Measurements from ENCODE around the gene RAB13. TPM values are rescaled to one million over a fixed set of nuclear protein-coding genes. Genes with fewer than 3 reads are reported as not detected.

RAB13 gene
- polyA plus RNA-seq, 3 donors: 1.8 to 5.1 (median 3.9) TPM

DNA sequence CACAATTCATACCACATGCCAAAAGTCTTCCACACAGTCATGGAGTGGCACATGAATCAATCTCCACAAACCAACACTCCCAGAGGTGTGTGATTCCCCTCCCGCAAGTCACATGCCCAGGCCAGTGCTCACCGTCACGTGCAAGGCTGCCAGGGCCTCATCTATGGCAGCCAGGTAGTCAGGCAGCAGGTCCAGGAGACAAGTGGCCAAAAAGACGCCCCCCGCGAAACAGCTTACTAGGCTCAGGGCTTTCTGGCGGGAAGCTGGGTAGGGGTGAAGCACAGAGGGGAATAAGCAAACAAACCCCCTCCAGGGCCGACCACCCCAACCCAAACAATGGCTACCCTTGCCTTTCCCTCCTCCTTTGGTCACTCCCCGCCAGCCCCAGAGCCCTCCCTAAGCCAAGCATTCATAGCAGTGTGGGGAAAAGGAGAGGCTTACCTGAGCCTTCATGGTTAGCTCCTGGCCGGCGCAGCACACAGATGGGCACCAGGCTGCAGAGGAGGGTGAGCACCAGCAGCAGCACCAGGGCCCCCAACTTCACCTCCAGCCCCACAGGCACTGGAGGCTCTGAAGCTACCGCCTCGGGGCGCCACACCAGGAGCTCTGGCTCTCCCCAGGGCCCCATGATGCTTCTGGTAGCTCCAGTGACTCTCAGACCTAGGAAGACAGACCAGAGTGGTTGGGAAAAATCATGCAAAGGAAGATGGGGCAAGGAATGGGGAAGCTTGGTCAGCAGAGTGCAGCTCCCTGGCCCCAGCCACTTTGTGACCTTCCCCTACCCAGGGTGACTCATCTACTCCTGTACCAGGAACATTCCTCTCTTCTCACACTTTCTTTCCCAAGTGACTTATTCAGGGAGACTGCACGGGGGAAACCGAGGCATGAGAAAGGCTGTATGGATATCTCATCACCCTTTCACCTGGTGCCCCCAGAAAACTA lies 23.8 kb downstream of the RAB13 start:
- peaks cover 20% of the 10 kb centered on the region for H4K20me1 ChIP-seq (ENCODE audit: insufficient read depth, low read length)
- TF ChIP-seq, protein P1, sequence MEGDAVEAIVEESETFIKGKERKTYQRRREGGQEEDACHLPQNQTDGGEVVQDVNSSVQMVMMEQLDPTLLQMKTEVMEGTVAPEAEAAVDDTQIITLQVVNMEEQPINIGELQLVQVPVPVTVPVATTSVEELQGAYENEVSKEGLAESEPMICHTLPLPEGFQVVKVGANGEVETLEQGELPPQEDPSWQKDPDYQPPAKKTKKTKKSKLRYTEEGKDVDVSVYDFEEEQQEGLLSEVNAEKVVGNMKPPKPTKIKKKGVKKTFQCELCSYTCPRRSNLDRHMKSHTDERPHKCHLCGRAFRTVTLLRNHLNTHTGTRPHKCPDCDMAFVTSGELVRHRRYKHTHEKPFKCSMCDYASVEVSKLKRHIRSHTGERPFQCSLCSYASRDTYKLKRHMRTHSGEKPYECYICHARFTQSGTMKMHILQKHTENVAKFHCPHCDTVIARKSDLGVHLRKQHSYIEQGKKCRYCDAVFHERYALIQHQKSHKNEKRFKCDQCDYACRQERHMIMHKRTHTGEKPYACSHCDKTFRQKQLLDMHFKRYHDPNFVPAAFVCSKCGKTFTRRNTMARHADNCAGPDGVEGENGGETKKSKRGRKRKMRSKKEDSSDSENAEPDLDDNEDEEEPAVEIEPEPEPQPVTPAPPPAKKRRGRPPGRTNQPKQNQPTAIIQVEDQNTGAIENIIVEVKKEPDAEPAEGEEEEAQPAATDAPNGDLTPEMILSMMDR (IDR thresholded peaks at IDR 0.05): no peak
- peak overlapping the region; percentile 74 for H3K9ac ChIP-seq (ENCODE audit: insufficient read depth, low read length, poor library complexity, severe bottlenecking)
- H3K36me3 ChIP-seq (replicated peaks in 1 of 2; ENCODE audit: control insufficient read depth in 1 of 2, insufficient read depth in 2 of 2, low read length in 2 of 2): peaks cover 10 to 27% of the 10 kb centered on the region in 2 donors
- Mint-ChIP-seq H3K4me3 (peak overlapping the region; percentile 79 to 91), H3K36me3 (peaks cover 17 to 31% of the 10 kb centered on the region in 2 donors), H3K27ac (peak overlapping the region; percentile 89 to 98 (median 94)), H3K27me3 (ENCODE audit: low read depth in 3 of 3) (no peaks in the 10 kb centered on the region), H3K4me1 (peaks cover 65% of the 10 kb centered on the region), H3K9me3 (peaks cover 0 to 4% (median 0%) of the 10 kb centered on the region in 7 donors)
- H3K4me2 ChIP-seq (replicated peaks; ENCODE audit: extremely low read depth, low read length, poor library complexity, severe bottlenecking): peak overlapping the region; percentile 82
- H3K9me3 ChIP-seq (replicated peaks in 1 of 2; ENCODE audit: control insufficient read depth in 1 of 2, insufficient read depth in 1 of 2, low read length in 2 of 2): no peaks in the 10 kb centered on the region
- WGBS (ENCODE audit: insufficient coverage): 61% methylated on average over 5 of the region's 16 CpGs
- H3K4me1 ChIP-seq (ENCODE audit: control insufficient read depth in 1 of 2, insufficient read depth in 2 of 2, low read length in 2 of 2): peaks cover 62 to 77% of the 10 kb centered on the region in 2 donors
- peak; percentile 65 to 94 (median 91) for DNase-seq
- H3K4me3 ChIP-seq (replicated peaks in 1 of 3; ENCODE audit: low read depth in 2 of 3, low read length in 3 of 3): peak overlapping the region; percentile 53 to 91 (median 70)
- intact Hi-C loops (cut with micrococcal nuclease): loop anchor here in 1 of 2 donors (2.0 to 5.0 kb wide), 2 partner anchors 16 to 170 kb away; partner anchors contain the start of gene DENND4B
- peak overlapping the region; percentile 85 for H2AFZ ChIP-seq (ENCODE audit: insufficient read depth, low read depth, low read length, poor library complexity, severe bottlenecking)
- H3K79me2 ChIP-seq (ENCODE audit: insufficient read depth, low read length): peaks cover 79% of the 10 kb centered on the region
- no peaks in the 10 kb centered on the region for H3K27me3 ChIP-seq (ENCODE audit: control insufficient read depth in 2 of 2, insufficient read depth in 2 of 2, low read length in 2 of 2)
- peak overlapping the region; percentile 90 to 95 for H3K27ac ChIP-seq (ENCODE audit: low read depth in 1 of 2, low read length in 2 of 2)

DNA sequence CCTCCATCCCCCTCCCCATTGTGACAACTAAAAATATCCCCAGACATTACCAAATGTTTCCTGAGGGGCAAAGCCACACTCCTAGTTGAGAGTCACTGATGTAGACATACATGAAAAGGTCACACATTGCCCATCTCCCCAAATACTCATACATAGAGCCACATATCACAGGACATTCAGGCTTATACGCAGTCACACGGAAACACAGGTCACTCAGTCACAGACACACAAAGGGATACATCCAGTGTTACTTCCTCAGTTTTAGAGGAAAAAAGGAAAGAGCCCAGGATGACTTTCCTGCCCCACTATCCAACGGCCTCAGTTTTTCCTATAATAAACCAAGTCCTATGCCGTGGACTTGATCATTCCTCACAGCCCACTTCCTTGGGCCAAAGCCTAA lies 24.7 kb downstream of the RAB13 start:
- Mint-ChIP-seq H3K4me1 (peaks cover 68% of the 10 kb centered on the region), H3K4me3 (peak overlapping the region; percentile 45 to 91), H3K27ac (peak overlapping the region in 3 of 7 donors; percentile 22 to 96 (median 89)), H3K36me3 (peaks cover 17 to 31% of the 10 kb centered on the region in 2 donors), H3K9me3 (peaks cover 0 to 4% (median 0%) of the 10 kb centered on the region in 7 donors), H3K27me3 (ENCODE audit: low read depth in 3 of 3) (no peaks in the 10 kb centered on the region)
- H4K20me1 ChIP-seq (ENCODE audit: insufficient read depth, low read length): peaks cover 30% of the 10 kb centered on the region
- H3K36me3 ChIP-seq (replicated peaks in 1 of 2; ENCODE audit: control insufficient read depth in 1 of 2, insufficient read depth in 2 of 2, low read length in 2 of 2): peaks cover 10 to 27% of the 10 kb centered on the region in 2 donors
- 92% methylated on average over 2 of the region's 4 CpGs for WGBS (ENCODE audit: insufficient coverage)
- H3K4me3 ChIP-seq (replicated peaks in 1 of 3; ENCODE audit: low read depth in 2 of 3, low read length in 3 of 3): peak overlapping the region in 1 of 3 experiments; percentile 91
- H3K9me3 ChIP-seq (replicated peaks in 1 of 2; ENCODE audit: control insufficient read depth in 1 of 2, insufficient read depth in 1 of 2, low read length in 2 of 2): no peaks in the 10 kb centered on the region
- H3K27ac ChIP-seq (ENCODE audit: low read depth in 1 of 2, low read length in 2 of 2): peak overlapping the region in 1 of 2 donors; percentile 90
- H3K79me2 ChIP-seq (ENCODE audit: insufficient read depth, low read length): peaks cover 83% of the 10 kb centered on the region
- H3K9ac ChIP-seq (ENCODE audit: insufficient read depth, low read length, poor library complexity, severe bottlenecking): no peak overlapping the region
- no peak for DNase-seq
- intact Hi-C loops (cut with micrococcal nuclease): loop anchor here in 1 of 2 donors (5.0 kb wide), 1 partner anchor 169 kb away; no protein-coding TSS in a partner anchor
- H2AFZ ChIP-seq (ENCODE audit: insufficient read depth, low read depth, low read length, poor library complexity, severe bottlenecking): no peak overlapping the region
- peaks cover 66 to 79% of the 10 kb centered on the region in 2 donors for H3K4me1 ChIP-seq (ENCODE audit: control insufficient read depth in 1 of 2, insufficient read depth in 2 of 2, low read length in 2 of 2)
- H3K4me2 ChIP-seq (replicated peaks; ENCODE audit: extremely low read depth, low read length, poor library complexity, severe bottlenecking): peak overlapping the region; percentile 82
- no peaks in the 10 kb centered on the region for H3K27me3 ChIP-seq (ENCODE audit: control insufficient read depth in 2 of 2, insufficient read depth in 2 of 2, low read length in 2 of 2)
- TF ChIP-seq, protein P1 (IDR thresholded peaks at IDR 0.05): no peak
